ENCODE measurements around the gene IGFBP7. TPM values are rescaled to one million over a fixed set of nuclear protein-coding genes. Genes with fewer than 3 reads are reported as not detected.

IGFBP7 gene
- total and polyA plus RNA-seq, 4 donors = 60.5 to 216 (median 205) TPM

DNA sequence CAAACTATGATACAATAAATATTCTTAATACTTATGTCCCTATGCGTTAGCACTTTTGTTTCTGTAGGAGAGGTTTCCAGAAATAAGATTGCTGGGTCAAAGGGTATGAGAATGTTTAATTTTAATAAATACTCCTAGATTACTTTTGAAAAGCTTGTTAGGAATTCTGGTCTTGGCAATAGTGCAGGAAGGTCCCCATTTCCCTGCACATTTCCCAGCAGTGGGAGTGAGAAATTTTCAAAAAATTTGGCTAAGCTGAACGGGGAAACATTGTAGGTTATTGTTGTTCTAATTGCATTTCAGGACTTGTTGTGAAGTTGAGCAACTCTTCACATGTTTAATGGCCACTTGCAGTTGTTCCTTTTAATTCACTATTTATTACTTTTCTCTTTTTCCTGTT, 27.1 kb downstream of the IGFBP7 start:
- Histone ChIP-seq H3K27me3 (ENCODE audit: control insufficient read depth in 4 of 4, insufficient read depth in 4 of 4, low read length in 3 of 4) (peaks cover 0 to 4% (median 0%) of the 10 kb centered on the region in 4 donors), H3K27ac (ENCODE audit: low read depth in 1 of 2, low read length in 2 of 2) (peak overlapping the region in 1 of 2 donors; percentile 31), H3K4me1 (ENCODE audit: control insufficient read depth in 4 of 4, insufficient read depth in 4 of 4, low read length in 3 of 4) (no peaks in the 10 kb centered on the region), H3K9ac (ENCODE audit: low read depth in 1 of 2, low read length in 2 of 2) (no peak overlapping the region), H3K4me3 (ENCODE audit: low read depth in 1 of 3, low read length in 3 of 3) (no peak overlapping the region), H3K9me3 (ENCODE audit: control insufficient read depth in 4 of 4, low read length in 3 of 4) (no peaks in the 10 kb centered on the region), H3K36me3 (ENCODE audit: control insufficient read depth in 4 of 4, insufficient read depth in 3 of 4, low read depth in 1 of 4, low read length in 3 of 4) (no peaks in the 10 kb centered on the region)
- WGBS = 29% methylated on average over 2 of the region's 2 CpGs
- TF ChIP-seq NR2F2 (IDR thresholded peaks at IDR 0.05) (peak; percentile 55), RXRA (IDR thresholded peaks at IDR 0.05) (peak in 1 of 2 donors; percentile 5), HNF4G (IDR thresholded peaks at IDR 0.05) (no peak)
- TF ChIP-seq, protein P1, sequence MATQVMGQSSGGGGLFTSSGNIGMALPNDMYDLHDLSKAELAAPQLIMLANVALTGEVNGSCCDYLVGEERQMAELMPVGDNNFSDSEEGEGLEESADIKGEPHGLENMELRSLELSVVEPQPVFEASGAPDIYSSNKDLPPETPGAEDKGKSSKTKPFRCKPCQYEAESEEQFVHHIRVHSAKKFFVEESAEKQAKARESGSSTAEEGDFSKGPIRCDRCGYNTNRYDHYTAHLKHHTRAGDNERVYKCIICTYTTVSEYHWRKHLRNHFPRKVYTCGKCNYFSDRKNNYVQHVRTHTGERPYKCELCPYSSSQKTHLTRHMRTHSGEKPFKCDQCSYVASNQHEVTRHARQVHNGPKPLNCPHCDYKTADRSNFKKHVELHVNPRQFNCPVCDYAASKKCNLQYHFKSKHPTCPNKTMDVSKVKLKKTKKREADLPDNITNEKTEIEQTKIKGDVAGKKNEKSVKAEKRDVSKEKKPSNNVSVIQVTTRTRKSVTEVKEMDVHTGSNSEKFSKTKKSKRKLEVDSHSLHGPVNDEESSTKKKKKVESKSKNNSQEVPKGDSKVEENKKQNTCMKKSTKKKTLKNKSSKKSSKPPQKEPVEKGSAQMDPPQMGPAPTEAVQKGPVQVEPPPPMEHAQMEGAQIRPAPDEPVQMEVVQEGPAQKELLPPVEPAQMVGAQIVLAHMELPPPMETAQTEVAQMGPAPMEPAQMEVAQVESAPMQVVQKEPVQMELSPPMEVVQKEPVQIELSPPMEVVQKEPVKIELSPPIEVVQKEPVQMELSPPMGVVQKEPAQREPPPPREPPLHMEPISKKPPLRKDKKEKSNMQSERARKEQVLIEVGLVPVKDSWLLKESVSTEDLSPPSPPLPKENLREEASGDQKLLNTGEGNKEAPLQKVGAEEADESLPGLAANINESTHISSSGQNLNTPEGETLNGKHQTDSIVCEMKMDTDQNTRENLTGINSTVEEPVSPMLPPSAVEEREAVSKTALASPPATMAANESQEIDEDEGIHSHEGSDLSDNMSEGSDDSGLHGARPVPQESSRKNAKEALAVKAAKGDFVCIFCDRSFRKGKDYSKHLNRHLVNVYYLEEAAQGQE (IDR thresholded peaks at IDR 0.05) = peak; percentile 46
- DNase-seq (ENCODE audit: low spot score) = no peak

DNA sequence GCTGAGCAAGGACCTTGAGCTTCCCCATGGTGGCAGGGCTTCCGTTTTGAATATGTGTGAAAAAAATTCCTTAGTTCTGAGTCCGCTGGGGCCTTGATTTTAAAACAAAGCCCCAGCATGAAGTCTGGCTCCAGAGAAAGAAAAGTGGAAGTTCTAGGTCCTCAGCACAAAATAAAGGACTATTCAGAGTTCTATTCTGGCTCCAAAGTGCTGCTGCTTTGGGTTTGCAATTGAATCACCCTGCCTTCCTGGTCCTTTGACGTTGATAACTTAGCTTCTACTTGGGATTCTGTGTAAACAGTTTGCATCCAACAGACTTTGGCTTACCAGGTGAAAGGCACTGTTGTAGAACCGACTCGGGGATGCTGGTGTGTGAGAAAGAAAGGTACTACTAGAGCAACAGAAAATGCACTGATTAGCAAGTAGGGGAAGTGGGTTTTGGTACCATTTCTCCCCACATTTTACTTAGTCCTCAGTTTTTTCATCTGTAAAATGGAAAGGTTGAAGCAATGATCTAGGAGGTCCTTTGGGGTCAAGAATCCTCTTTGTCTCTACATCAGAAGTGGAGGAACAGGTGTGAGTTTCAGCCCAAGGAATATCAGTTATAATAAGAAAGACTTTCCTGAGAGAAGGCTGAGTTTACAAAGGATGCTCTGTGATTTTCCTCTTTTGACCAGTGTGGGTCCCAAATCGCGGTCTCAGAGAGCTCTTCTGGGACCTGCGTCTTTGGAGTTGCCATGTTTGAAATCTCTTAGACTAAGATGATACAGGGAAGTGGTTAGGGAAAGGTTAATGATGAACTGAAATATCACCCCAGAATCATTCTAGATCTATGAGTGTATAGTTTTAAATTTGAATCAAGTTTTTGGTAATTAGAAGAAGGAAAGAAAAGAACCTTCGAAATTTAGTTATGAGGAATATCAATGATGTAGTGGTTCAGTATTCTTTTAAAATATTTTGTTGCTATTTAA, 28.2 kb downstream of the IGFBP7 start:
- TF ChIP-seq, protein P2, sequence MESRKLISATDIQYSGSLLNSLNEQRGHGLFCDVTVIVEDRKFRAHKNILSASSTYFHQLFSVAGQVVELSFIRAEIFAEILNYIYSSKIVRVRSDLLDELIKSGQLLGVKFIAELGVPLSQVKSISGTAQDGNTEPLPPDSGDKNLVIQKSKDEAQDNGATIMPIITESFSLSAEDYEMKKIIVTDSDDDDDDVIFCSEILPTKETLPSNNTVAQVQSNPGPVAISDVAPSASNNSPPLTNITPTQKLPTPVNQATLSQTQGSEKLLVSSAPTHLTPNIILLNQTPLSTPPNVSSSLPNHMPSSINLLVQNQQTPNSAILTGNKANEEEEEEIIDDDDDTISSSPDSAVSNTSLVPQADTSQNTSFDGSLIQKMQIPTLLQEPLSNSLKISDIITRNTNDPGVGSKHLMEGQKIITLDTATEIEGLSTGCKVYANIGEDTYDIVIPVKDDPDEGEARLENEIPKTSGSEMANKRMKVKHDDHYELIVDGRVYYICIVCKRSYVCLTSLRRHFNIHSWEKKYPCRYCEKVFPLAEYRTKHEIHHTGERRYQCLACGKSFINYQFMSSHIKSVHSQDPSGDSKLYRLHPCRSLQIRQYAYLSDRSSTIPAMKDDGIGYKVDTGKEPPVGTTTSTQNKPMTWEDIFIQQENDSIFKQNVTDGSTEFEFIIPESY (IDR thresholded peaks at IDR 0.05) = no peak
- TF ChIP-seq TAF1 (conservative IDR thresholded peaks at IDR 0.05) (no peak), EGR1 (IDR thresholded peaks at IDR 0.05; ENCODE audit: low read depth in 2 of 2) (no peak), YY1 (IDR thresholded peaks at IDR 0.05) (no peak), FOXA1 (IDR thresholded peaks at IDR 0.05) (no peak), JUND (IDR thresholded peaks at IDR 0.05) (no peak), NR2F2 (IDR thresholded peaks at IDR 0.05) (no peak), GABPA (IDR thresholded peaks at IDR 0.05 in 1 of 2, conservative IDR thresholded peaks at IDR 0.05 in 1 of 2) (no peak), HNF4A (conservative IDR thresholded peaks at IDR 0.05) (no peak), RXRA (IDR thresholded peaks at IDR 0.05) (no peak), FOXA2 (IDR thresholded peaks at IDR 0.05) (no peak), SP1 (IDR thresholded peaks at IDR 0.05) (no peak), HNF4G (IDR thresholded peaks at IDR 0.05) (no peak)
- TF ChIP-seq, protein P1 (IDR thresholded peaks at IDR 0.05) = no peak
- TF ChIP-seq, protein P3, sequence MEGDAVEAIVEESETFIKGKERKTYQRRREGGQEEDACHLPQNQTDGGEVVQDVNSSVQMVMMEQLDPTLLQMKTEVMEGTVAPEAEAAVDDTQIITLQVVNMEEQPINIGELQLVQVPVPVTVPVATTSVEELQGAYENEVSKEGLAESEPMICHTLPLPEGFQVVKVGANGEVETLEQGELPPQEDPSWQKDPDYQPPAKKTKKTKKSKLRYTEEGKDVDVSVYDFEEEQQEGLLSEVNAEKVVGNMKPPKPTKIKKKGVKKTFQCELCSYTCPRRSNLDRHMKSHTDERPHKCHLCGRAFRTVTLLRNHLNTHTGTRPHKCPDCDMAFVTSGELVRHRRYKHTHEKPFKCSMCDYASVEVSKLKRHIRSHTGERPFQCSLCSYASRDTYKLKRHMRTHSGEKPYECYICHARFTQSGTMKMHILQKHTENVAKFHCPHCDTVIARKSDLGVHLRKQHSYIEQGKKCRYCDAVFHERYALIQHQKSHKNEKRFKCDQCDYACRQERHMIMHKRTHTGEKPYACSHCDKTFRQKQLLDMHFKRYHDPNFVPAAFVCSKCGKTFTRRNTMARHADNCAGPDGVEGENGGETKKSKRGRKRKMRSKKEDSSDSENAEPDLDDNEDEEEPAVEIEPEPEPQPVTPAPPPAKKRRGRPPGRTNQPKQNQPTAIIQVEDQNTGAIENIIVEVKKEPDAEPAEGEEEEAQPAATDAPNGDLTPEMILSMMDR (IDR thresholded peaks at IDR 0.05; ENCODE audit: low read depth, low read length, missing input control) = no peak
- TF ChIP-seq, protein P4, sequence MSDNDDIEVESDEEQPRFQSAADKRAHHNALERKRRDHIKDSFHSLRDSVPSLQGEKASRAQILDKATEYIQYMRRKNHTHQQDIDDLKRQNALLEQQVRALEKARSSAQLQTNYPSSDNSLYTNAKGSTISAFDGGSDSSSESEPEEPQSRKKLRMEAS (IDR thresholded peaks at IDR 0.05) = no peak
- Histone ChIP-seq H3K4me3 (ENCODE audit: low read depth in 1 of 3, low read length in 3 of 3) (no peak overlapping the region), H3K9me3 (ENCODE audit: control insufficient read depth in 4 of 4, low read length in 3 of 4) (no peaks in the 10 kb centered on the region), H3K27me3 (ENCODE audit: control insufficient read depth in 4 of 4, insufficient read depth in 4 of 4, low read length in 3 of 4) (peaks cover 0 to 4% (median 0%) of the 10 kb centered on the region in 4 donors), H3K36me3 (ENCODE audit: control insufficient read depth in 4 of 4, insufficient read depth in 3 of 4, low read depth in 1 of 4, low read length in 3 of 4) (no peaks in the 10 kb centered on the region), H3K27ac (ENCODE audit: low read depth in 1 of 2, low read length in 2 of 2) (peak overlapping the region; percentile 58 to 72), H3K4me1 (ENCODE audit: control insufficient read depth in 4 of 4, insufficient read depth in 4 of 4, low read length in 3 of 4) (no peaks in the 10 kb centered on the region), H3K9ac (ENCODE audit: low read depth in 1 of 2, low read length in 2 of 2) (no peak overlapping the region)
- WGBS = 70% methylated on average over 9 of the region's 9 CpGs
- DNase-seq (ENCODE audit: low spot score) = no peak

All from liver (tissue), 9 donors.